Activated T-cell treated with anti-CD3 and anti-CD28 coated beads for 24 hours (primary cell): ENCODE results near the gene SLMAP.
"Not testable (repeated sequence)": the region's sequence is repeated elsewhere in the genome, so short reads cannot be mapped to it uniquely, and the experiment has no call there.

Experiments used
- DNase-seq: peaks from one replicate; pipeline ENCODE4 v3.0.0-alpha.2; 2020; ENCODE audit warnings: low read depth

Gene SLMAP

DNA sequence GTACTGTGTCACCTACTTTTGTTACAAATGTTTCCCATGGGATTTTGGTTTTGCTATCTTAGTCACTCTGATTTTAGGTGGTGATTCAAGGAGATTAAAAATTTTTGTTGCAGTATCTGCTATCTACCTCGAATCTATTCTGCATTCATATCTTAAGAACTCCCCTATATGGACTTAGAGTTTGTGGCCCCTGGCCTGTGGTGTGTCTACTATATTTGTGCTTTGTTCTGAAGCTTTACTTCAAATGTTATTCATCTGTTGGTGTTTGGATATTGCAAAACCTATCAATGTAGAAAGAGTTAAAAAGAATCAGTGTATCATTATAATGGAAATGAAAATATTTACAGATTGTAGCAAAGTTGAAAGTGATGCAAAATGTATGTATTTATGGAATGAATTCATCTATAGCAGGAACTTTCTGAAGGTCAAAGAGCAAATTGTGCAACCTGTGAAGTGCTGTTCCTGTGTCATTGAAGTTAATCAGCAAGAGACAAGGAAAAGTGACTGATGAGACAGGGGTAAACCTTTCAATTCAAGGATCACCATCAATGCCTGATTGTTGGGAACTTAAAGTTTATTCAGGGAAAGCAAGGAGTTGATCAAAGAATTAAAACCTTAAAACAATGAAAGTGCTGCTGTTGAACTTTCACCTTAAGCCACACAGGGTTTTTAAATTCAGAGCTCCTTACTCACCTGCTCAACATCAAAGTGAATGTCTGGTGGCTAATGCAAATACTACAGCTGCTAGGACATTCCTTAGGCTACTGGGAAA, 71.0 kb downstream of the SLMAP start:
- DNase-seq: no peak

DNA sequence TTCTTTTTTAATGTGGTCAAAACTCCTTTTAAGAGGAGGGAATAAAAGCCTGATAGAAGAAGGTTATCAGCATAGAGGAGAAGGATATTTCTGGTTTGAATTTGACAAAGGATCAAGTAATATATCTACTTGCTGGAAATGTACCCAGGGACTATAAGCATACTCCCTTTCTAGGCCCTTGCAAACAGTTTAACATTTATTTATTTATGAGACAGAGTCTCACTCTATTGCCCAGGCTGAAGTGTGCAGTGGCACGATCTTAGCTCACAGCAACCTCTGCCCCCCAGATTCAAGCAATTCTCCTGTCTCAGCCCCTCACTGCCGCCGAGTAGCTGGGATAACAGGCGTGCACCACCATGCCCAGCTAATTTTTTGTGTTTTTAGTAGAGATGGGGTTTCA, 71.6 kb downstream of the SLMAP start:
- no peak for DNase-seq

DNA sequence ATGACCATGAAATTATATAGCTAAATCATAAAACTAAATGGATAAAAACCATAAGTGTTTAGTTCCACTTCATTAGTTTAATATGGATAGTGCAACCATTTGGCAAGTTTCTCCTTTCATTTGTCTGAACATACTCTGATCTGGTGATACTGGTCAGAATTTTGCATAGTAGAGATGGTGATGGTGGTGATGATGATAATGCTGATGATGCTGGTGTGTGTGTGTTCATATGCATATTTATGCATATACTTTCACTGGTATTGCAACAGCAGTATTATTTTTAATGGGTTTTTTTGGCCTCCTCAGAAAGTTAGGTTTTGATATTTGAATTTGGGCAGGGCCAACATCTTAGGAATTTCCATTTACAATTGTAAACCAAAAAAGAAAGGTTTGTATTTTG, 76.4 kb downstream of the SLMAP start:
- DNase-seq: no peak

DNA sequence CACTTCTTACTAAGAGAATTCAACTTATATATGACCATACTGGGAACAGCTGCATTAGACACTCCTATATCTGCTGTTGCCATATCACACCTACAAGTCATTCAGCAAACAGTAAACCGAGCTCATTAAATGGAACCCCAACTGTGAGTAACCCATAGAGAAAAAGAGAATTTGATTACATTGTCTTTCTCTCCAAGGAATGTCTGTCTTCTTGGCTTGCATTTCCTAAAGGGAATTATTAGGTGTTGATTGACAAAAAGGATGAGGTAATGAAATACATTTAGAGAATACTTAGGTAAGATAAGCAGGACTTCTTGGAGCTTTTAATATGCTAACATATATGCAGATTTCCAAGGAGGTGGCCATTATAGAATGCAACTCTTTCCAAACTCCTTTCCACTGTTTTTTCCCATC, 76.8 kb downstream of the SLMAP start:
- DNase-seq: no peak

DNA sequence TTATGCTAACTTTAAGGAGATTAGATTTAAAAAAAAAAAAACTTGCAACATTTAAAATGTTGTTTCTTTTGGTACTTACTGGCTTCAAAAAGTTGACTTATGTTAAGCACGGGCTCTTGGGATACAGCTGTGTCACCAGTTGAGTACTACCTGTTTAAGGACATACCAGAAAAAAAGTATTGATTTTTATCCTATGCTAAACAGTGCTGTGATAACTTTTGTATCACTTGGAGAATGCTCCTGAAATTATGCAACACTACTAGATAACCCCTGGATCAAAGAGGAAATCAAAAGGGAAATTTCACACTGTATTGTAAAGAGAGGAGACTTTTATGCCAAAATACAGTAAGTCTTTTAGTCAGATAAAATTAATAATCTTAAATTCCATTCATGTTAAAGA, 77.7 kb downstream of the SLMAP start:
- DNase-seq: no peak

DNA sequence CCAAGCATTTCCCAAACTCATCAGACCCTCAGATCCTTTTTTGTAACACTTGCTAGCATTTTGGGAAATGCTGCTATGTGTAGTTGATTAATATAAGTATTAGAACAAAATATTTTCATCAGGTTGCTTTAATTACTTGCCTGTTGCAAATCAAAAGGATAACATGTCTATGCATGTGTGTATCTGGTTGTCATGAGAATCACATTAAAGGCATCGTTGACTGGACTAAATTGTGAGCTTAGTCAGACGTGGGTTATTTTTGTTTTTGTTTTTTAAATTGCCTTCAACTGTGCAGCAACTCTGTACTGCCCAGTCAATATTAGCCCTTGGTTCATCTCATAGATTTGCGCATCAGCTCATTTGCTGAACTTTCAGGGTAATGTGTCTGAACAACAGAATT, 81.6 kb downstream of the SLMAP start:
- no peak for DNase-seq

DNA sequence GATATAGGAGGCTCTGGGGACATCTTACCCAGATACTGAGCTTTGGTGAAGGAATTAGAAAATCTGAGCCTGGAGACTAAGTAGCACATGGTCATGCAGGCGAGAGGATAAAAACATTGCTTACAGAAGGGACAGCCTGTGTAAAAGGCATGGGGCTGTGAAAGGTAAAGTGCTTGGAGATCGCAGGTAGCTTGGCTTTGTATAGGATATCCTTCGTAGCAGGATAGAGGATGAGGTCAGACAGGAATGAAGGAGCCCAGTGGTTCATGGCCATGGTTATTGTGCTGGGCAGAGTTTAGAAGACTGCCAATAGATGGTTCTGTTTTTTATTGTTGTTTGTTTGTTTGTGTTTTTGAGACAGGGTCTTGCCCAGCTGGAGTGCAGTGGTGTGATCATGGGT, 82.5 kb downstream of the SLMAP start:
- DNase-seq: no peak

DNA sequence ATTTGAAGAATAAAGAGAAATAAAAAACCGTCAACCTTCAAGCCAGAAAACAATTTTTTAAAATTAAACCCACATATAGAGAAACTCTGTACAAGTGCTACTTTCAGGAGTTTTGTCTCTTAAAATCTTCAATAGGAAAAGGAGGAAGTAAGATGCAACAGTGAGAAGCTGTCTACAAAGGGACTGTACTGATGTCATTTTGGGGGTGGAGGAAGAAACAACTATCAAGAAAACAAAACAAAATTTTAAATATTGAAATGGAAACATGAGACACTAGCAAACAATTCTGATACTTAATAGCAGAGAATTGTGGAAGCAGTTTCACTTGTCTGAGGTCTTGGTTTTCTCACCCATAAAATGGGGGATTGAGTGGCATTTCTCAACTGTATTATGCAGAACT, 84.4 kb downstream of the SLMAP start:
- DNase-seq: no peak

DNA sequence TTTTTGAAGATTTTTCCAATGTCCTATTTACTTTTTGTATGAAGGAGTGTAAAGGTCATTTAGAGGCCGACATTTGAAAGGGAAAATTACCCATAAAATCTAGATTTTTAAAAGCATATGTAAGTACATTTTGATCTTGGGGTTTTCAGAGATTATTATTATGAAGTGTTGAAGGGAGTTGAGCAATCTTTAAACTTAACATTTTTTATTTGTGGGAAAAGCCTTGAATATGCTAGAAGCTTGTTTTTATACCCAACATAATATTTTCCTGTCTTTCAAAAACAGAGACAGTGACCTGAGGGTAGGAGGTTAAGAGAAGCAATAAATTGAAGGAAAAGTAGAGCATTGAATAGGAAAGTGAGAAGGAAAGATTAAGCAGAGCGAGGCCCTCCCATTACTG, 85.7 kb downstream of the SLMAP start:
- no peak for DNase-seq

DNA sequence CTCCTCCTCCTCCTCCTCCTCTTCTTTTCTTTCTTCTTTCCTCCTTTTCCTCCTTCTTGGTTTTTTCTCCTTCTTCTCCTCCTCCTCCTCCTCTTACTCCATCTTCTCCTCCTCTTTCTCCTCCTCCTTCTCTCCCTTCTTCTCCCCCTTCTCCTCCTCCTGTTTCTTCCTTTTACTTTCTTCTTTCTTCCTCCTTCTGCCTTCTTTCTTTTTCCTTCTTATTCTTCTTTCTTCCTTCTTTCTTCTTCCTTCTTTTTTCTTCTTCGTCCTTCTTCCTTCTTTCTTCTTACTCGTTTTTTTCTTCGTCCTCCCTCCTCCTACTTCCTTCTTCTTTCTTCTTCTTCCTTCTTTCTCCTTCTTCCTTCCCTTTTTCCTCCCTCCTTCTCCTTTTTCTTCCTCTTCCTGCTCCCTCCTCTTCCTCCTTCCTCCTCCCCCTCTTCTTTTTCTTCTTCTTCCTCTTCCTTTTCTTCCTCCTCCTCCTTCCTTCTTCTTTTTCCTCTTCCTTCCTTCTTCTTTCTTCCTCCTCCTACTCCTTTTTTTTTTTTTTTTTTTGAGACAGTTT, 92.1 kb downstream of the SLMAP start:
- DNase-seq: no peak

DNA sequence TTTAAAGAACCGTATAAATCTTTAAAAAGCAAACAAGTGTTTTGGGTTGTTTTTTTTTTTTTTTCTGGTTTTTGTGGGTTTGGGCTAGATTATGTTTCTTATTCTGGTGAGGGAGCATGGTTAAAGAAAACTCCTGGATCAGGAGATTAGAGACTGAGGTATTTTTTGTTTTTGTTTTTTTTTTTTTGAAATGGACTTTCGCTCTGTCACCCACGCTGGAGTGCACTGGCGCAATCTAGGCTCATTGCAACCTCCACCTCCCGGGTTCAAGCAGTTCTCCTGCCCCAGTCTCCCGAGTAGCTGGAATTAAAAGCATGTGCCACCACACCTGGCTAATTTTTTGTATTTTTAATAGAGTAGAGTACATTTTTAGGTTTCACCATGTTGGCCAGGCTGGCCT, 95.2 kb downstream of the SLMAP start:
- no peak for DNase-seq

DNA sequence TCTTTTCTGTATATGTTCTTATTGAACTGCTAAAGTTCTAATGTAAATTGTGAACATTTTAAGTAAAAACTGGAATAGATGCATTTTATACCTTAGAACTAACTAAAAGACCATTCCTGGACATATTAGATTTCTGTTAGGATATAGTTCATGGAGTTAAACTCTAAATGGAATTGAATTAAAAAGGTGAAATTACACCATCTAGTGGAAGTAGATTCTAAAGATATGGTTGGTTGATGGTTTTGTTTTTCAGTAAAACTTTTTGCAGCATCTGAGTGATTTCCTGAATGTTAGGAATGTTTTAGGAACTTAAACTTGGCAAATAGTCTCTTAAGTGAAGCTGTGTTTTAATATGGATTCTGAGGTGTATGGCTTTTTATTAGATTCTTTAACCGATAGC, 96.8 kb downstream of the SLMAP start:
- DNase-seq: no peak

DNA sequence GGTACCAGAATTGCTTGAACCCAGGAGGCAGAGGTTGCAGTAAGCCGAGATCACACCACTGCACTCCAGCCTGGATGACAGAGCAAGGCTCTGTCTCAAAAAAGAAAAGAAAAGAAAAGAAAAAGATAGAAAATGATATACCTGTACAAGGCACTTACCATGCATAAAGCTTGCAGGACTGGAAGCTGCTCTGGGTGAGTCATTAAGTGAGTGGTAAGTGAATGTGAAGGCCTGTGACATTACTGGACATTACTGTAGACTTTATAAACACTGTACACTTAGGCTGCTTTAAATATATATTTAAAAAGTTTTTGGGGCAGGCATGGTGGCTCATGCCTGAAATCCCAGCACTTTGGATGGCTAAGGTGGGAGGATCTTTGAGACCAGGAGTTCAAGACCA, 99.2 kb downstream of the SLMAP start:
- DNase-seq: no peak

DNA sequence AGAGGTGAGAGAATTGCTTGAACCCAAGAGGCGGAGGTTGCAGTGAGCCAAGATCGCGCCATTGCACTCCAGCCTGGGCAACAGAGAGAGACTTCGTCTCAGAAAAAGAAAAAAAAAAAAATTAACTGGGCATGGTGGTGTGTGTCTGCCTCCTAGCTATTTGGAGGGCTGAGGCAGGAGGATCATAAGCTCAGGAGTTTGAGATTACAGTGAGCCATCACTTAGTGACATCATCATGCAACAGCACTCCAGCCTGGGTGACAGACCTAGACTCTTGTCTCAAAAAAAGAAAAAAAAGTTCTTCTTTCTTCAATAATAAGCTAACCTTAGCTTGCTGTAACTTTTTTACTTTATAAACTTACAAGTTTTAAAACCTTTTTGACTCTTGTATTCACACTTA, 99.8 kb downstream of the SLMAP start:
- DNase-seq: no peak

DNA sequence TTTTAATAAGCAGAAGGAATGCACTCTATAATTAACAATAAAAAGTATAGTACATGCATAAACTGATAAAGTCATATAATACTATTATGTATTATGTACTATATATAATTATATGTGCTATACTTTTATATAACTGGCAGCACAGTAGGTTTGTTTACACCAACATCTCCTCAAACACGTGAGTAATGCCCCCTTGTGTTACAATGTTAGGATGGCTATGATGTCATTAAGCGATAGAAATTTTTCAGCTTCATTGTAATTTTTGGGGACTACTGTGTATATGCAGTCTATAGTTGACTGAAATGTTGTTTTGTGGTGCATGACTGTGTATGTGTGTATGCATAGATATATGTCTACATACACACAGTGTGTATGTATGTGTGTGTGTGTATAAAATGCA, 100.6 kb downstream of the SLMAP start:
- DNase-seq: no peak

DNA sequence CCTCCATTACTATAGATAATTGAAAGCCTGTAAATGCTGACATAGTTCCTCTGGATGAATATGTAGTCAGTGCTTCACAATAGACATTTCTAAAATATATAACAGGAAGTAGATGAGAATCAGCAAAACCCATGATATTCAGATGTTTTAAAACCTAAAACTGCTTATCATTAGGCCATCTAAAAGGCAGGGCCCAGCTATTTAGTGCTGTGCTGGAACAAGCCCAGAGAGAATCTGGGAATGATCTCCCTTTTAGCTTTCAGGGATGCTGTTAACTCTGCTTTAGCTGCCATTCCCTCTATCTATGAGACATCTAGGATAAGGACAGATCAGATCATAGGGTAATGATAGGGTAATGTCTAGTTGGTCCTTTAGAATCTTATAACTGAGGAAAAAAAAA, 106.8 kb downstream of the SLMAP start:
- DNase-seq: no peak

DNA sequence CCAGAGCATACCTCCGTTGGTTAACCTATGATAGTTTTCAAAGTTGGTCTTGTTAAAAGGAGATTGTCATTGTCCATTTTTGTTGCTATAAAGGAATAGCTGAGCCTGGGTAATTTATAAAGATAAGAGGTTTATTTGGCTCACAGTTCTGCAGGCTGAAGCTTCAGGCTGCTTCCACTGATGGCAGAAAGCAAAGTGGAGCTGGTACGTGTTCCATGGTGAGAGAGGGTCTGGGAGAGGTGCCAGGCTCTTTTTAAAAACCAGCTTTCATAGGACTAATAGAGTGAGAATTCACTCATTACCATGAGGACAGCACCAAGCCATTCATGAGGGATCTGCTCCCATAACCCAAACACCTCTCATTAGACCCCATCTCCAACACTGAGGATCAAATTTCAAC, 107.3 kb downstream of the SLMAP start:
- no peak for DNase-seq

DNA sequence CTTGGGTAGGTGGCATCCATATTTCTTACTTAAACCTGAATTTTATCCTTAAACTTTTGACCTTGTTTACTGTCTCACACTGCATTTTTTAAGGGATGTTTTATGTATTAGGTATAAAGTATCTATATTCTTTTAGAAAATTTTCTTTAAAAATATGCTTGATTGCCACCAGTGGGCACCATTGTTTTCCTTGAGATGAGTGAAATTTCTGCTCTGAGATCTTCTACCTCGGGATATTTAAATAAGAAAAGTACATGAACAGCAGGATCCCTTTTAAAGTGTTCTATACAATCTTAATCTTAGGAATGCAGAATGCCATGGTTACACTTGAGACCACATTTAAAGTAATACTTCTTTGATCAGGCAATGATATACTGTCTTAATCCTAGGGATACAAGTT, 108.7 kb downstream of the SLMAP start:
- no peak for DNase-seq

DNA sequence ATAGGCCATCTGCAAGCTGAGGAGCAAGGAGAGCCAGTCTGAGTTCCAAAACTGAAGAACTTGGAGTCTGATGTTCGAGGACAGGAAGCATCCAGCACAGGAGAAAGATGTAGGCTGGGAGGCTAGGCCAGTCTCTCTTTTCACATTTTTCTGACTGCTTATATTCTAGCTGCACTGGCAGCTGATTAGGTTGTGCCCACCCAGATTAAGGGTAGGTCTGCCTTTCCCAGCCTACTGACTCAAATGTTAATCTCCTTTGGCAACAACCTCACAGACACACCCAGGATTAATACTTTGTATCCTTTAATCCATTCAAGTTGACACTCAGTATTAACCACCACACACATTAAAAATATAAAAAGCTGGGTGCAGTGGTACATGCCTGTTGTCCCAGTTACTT, 113.0 kb downstream of the SLMAP start:
- not testable (repeated sequence) for DNase-seq

DNA sequence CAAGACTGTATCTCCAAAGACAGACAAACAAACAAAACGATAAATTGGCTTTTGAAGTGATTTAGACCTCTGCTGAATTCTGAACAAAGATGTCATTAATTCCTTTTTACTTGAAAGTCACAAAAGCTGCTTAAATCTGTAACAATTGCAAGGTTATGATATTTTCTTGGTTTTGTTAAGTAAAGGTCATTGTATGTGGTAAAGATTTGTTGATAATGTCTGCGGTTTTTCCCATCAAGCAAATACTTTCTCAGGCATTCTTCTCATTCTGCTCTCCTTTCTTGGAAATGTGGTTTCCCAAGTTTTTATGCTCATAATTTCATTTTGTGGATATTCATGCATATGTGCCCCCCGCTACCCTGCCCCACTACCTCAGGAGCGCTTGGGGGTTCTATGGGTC, 116.5 kb downstream of the SLMAP start:
- DNase-seq: no peak

DNA sequence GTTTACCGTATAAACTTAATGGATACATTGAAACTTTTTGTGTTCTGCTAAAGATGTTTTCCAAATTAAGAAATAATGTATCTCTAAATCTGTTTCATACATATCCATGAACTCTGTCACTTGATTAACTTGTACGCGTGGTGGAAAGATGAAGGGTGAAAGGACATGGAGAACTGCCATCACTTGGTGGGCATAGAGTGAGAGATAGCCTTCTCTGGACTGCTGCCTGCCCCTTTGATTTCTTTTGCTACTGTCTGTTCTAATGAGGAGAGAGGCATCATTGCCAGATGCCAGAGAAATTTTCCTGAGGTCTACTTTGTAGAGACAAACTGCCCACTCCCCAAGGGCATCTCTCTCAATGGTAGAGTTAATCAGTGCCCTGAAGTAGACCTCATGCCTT, 120.5 kb downstream of the SLMAP start:
- no peak for DNase-seq

DNA sequence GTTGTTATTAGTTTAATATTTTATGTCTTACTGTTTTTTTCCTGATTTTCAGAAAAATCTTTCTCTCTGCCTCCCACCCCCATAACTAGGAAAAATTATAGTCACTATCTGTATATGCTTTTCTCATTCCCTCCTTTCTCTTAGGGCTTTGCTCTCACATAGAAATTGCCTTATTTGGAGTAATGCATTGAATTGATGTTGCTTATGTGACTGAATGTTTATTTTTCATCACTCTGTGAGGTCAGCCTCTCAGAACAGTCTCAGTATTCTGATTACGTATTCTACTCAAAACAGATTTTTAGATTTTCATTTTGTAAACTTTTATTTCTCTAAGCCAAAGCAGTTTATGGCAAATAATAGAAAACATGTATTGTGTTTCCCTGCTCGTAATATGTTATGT, 121.0 kb downstream of the SLMAP start:
- DNase-seq: no peak

DNA sequence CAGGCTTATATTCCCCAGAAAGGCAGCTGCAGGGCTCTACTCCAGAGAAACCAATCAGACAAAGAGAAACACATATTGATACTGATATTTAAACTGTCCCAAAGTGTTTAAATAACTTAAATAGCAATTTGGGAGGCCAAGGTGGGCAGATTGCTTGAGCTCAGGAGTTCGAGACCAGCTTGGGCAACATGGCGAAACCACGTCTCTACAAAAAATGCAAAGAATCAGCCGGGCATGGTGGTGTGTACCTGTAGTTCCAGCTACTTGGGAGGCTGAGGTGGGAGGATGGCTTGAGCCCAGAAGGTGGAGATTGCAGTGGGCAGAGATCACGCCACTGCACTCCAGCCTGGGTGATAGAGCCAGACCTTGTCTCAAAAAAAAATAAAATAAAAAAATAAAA, 128.3 kb downstream of the SLMAP start:
- DNase-seq: not testable (repeated sequence)

DNA sequence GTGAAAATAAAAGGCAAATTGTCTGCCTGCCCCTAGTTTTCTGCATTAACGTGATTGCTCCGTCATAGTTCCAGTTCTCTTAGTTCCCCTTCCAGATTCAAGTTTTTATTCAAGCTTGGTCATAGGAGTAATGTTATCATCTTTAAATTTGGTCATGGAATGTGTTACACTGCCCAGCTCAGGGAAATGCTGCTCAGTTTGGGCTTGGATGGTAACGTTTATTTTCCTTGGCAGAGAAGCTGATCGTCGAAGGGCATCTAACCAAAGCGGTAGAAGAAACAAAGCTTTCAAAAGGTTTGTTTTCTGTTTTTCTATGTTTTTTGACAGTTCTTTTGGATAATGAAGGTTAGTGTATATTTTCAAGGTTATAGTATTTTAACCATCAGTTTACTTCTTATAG, 133.7 kb downstream of the SLMAP start:
- DNase-seq: no peak
